ENCODE data around the gene C1orf50.
"Not testable (repeated sequence)": the region's sequence is repeated elsewhere in the genome, so short reads cannot be mapped to it uniquely, and the experiment has no call there.

The C1orf50 gene

GRCh38 chr1:42746436-42747105, 20.5 kb upstream of the C1orf50 start:
- Mint-ChIP-seq H3K4me3 (no peak overlapping the region), H3K4me1 (peaks cover 27% of the 10 kb centered on the region), H3K27me3 (ENCODE audit: low read depth) (peaks cover 3% of the 10 kb centered on the region), H3K36me3 (ENCODE audit: low read depth) (peaks cover 49% of the 10 kb centered on the region), H3K9me3 (peaks cover 4% of the 10 kb centered on the region), H3K27ac (no peak overlapping the region)
- TF ChIP-seq CTCF (IDR thresholded peaks at IDR 0.05; ENCODE audit: unreplicated experiment in 3 of 3): no peak

- no peak overlapping the region for H3K4me3 Mint-ChIP-seq
Observed at GRCh38 chr1:42747125-42747524, 19.9 kb upstream of the C1orf50 start.

DNA sequence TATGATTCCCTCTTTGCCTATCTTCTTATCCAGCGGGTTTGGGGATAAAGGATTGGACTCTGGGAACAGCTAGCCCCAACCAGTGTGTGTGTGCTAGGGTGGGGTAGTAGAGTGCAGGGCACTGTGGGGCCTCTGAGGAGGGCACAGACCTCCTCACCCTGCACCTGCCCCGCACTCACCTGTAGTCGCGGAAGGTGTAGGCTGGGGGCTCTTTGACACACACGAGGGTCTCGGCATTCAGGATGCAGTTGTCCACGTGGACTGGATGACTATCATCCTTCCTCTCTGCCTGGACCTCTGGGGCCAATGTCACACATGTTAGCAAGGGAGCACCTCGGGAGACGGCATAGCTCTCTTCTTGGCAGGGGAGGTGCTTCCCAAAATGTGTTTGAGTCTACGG, 19.0 kb upstream of the C1orf50 start:
- TF ChIP-seq CTCF (IDR thresholded peaks at IDR 0.05; ENCODE audit: unreplicated experiment in 3 of 3): no peak
- H3K27me3 Mint-ChIP-seq (ENCODE audit: low read depth): peaks cover 3% of the 10 kb centered on the region
- H3K27ac Mint-ChIP-seq: no peak overlapping the region
- H3K9me3 Mint-ChIP-seq: peaks cover 11% of the 10 kb centered on the region
- H3K4me3 Mint-ChIP-seq: no peak overlapping the region
- H3K36me3 Mint-ChIP-seq (ENCODE audit: low read depth): peaks cover 63% of the 10 kb centered on the region
- peaks cover 14% of the 10 kb centered on the region for H3K4me1 Mint-ChIP-seq

More at GRCh38 chr1:42747125-42747524, 19.9 kb upstream of the C1orf50 start:
- peaks cover 7% of the 10 kb centered on the region for H3K9me3 Mint-ChIP-seq
- peaks cover 3% of the 10 kb centered on the region for H3K27me3 Mint-ChIP-seq (ENCODE audit: low read depth)
- H3K36me3 Mint-ChIP-seq (ENCODE audit: low read depth): peaks cover 54% of the 10 kb centered on the region
- H3K4me1 Mint-ChIP-seq: peaks cover 23% of the 10 kb centered on the region
- no peak overlapping the region for H3K27ac Mint-ChIP-seq
- peak; percentile 51 to 62 (median 53) for TF ChIP-seq CTCF (IDR thresholded peaks at IDR 0.05; ENCODE audit: unreplicated experiment in 3 of 3)

DNA sequence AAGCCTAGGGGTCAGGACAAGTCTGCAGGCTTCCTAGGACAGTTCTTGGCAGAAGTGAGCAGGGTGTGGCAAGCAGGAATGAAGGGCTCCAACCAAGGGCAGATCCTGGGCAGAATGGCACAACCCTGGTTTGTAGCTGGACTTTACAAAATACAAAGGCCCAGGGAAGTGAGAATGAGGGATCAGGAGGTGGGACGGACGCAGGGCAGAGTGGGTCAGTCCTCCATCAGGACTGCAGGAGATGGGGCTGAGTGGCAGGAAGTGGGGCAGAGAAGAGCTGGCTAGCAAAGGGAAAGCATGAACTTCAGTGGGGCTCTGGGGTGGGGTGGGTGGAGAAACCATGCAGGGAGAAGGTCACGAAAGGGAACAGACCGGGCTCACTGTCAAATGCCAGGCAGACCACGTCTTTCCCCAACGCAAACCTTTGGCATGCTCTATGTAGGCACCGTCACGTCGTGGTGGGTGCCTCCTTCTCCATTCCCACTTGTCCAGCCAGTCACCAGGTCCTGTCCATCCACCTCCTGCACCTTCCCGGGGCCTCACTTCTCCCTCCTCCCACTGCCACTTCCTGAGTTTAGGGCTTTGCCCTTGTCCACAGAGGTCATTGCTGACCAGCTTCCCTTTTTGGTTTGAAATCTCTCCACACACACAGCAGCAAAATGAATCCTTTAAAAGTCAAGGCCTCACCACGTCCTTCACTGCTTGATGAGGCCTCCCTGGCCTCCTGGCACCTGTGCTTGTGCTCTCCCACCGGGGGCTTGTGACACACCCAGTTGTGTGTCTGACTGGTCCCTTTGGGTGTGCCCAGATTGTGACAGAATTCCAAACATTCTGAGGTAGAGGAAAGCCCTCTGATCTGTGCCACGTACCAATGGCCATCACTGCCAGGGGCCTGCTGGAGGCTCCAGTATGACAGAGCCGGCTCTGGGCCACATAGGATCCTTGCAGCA, 18.3 kb upstream of the C1orf50 start:
- Mint-ChIP-seq H3K4me1 (peaks cover 6% of the 10 kb centered on the region), H3K36me3 (ENCODE audit: low read depth) (peaks cover 70% of the 10 kb centered on the region), H3K9me3 (peaks cover 11% of the 10 kb centered on the region), H3K27me3 (ENCODE audit: low read depth) (peaks cover 3% of the 10 kb centered on the region), H3K4me3 (no peak overlapping the region), H3K27ac (no peak overlapping the region)
- TF ChIP-seq CTCF (IDR thresholded peaks at IDR 0.05; ENCODE audit: unreplicated experiment in 3 of 3): no peak

- H3K4me3 Mint-ChIP-seq: no peak overlapping the region
- H3K9me3 Mint-ChIP-seq: peaks cover 11% of the 10 kb centered on the region
- no peak for TF ChIP-seq CTCF (IDR thresholded peaks at IDR 0.05; ENCODE audit: unreplicated experiment in 3 of 3)
- peaks cover 3% of the 10 kb centered on the region for H3K27me3 Mint-ChIP-seq (ENCODE audit: low read depth)
- H3K27ac Mint-ChIP-seq: no peak overlapping the region
- H3K4me1 Mint-ChIP-seq: peaks cover 4% of the 10 kb centered on the region
- peaks cover 81% of the 10 kb centered on the region for H3K36me3 Mint-ChIP-seq (ENCODE audit: low read depth)
Observed at GRCh38 chr1:42750041-42750440, 17.0 kb upstream of the C1orf50 start.

DNA sequence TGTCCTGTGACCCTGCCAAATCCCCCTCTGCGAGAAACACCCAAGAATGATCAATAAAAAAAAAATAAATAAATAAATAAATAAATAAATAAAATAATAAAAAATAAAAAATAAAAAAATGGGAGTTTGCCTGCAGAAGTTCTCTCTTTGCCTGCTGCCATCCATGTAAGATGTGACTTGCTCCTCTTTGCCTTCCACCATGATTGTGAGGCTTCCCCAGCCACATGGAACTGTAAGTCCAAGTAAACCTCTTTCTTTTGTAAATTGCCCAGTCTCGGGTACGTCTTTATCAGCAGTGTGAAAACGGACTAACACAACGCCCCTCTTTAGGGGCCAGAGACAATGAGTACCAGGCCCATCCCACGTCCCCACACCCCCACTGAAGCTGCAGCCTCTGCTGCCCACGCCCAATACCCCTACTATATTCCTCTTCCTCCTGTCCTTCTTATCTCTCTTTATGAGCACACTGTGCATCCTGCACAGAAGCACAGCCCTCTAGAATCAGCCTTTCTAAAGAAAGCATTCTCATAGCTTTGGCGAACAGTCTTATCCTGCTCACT, 15.5 kb upstream of the C1orf50 start:
- Mint-ChIP-seq H3K36me3 (ENCODE audit: low read depth) (peaks cover 85% of the 10 kb centered on the region), H3K9me3 (peaks cover 11% of the 10 kb centered on the region)
- H3K4me3 Mint-ChIP-seq; H3K27ac Mint-ChIP-seq; H3K27me3 Mint-ChIP-seq (ENCODE audit: low read depth); H3K4me1 Mint-ChIP-seq: not testable (repeated sequence)

All from nephron (organoid).